CD4-positive, alpha-beta T cell treated with Interleukin-4 for 4 hours (primary cell): ENCODE results near the gene PIP4K2C.
"Not testable (repeated sequence)": the region's sequence is repeated elsewhere in the genome, so short reads cannot be mapped to it uniquely, and the experiment has no call there.

Source experiments
- DNase-seq: peaks from one replicate; pipeline ENCODE4 v3.0.0-alpha.2; 2020

Gene PIP4K2C

GRCh38 chr12:57623811-57624390, 32.9 kb downstream of the PIP4K2C start:
- no peak for DNase-seq

DNA sequence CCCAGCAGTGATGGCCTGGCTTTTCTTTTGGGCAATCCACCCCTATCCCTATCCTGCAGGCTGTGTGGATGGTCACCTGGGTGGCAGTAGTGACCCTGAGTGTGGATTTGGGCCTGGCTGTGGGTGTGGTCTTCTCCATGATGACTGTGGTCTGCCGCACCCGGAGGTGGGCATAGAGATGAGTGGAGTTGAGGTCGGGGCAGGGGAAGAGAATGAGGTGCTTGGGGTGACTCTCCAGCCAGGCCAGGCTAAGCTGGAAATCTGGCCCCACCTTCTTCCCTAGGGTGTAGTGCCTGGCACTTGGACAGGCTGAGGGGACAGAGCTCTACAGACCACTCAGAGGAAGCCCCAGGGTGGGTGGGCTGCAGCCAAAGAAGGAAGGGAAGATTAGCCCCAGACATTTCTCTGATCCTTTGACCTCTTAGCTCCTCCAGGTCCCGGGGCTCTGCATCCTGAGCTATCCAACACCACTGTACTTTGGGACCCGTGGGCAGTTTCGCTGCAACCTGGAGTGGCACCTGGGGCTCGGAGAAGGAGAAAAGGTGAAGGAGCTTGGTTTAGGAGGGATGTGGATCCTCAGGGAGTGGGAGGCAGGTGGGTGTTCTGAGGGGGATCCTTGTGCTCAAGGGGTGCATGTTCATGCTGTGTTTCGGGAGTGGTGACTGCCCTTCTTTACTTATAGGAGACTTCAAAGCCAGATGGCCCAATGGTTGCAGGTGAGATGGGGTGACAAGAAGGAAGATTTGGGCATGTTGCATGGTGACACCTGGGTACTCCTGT, 33.6 kb downstream of the PIP4K2C start:
- no peak for DNase-seq

- no peak for DNase-seq
These were observed 34.5 kb downstream of the PIP4K2C start for GRCh38 chr12:57625261-57626032.

- no peak for DNase-seq
These were observed 35.3 kb downstream of the PIP4K2C start for GRCh38 chr12:57626111-57626920.

GRCh38 chr12:57626921-57627445, 36.0 kb downstream of the PIP4K2C start:
- no peak for DNase-seq

GRCh38 chr12:57627501-57628279, 36.7 kb downstream of the PIP4K2C start:
- no peak for DNase-seq

DNA sequence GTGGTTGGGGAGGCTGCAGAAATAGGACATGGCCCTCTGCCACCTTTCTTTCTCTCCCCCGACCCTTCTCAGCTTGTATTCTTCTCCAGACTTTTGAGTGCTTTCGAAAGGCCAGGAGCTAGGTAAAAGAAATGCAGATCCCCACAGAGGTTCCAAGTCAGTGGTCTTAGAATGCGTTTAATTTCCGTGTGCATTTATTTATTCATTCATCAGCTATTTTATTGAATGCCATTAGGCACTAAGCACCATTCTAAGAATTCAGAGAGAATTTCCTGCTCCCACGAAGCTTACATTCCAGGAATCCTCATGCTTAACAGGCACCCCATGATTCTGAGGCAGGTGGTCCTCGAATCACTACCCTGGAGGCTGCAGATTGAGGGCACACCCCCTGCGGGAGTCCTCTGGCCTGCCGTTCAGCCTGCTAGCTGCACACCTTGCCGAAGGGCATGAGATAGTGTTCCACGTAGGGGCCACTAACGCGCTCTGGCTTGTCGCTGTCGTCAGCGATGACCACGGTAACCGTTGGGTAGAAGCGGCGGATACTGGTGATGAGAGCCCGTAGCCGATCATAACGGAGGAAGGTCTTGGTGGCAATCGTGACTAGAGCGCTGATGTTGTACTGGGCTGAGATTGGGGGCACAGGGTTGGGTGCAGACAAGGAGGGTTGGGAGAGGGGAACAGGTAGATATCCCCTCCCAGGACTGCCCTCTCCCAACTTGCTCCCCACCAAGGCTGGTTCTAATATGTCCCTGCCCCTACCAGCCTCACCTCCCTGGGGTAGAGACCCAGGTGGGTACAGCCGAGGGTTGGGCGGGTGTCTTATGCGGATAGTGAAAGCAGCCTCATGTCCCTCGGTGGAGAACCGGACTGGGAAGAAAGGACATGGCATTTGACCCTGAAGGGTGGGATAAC, 37.5 kb downstream of the PIP4K2C start:
- DNase-seq, result no peak

DNA sequence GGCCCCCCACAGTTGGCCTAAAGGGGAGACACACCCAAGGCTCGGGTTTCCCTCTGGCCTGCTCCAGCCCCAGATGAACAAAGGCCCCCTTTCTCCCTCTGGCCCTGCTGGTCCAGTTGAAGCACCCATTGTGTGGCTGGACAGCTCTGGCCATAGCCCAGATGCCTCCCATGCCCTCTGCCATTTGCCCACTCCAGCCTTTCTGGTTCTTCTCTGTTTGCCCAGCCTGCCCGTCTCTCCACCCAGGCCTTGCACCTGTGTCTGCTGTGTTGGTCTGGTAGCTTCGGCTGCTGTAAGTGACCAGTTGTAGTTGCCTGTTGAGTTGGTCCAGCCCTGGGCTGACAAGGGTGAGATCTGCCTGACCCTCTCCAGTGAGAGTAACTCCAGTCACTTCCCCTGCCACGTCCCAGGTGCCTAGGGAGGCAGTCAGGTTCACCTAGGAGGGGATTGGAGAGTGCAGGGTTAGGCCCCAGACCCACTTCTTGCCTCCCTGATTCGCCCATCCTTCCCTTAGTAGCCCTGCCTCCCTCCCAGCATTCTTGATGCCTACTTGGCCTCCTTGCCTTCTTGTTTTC, 39.0 kb downstream of the PIP4K2C start:
- DNase-seq, result no peak

DNA sequence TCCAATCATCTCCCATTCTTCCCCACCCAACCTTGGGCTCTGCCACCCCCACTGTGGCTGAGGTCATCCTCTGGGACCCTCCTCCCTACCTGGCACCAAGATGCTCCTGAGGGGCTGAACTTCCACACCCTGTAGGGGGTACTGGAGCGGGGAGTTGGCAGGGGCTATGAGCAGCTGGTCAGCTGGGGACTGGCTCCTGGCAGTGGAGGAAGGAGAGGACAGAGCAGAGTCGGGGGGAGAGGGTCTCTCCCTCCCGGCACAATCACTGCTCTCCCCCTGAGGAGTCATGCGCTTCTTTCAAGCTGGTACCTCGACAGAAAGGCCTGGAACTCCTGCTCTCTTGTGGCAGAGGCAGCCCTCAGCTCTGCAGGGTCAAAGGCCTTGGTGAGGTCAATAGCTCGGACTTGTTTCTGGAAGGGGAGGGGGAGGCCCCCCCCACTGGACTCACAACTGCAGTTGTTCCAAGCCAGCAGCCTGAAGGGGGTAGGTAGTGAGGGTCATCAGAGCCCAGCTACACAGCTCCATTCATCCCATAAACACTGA, 40.0 kb downstream of the PIP4K2C start:
- no peak for DNase-seq

- no peak for DNase-seq
These were observed 40.6 kb downstream of the PIP4K2C start for GRCh38 chr12:57631566-57632072.

- no peak for DNase-seq
These were observed 41.3 kb downstream of the PIP4K2C start for GRCh38 chr12:57632073-57632957.

DNA sequence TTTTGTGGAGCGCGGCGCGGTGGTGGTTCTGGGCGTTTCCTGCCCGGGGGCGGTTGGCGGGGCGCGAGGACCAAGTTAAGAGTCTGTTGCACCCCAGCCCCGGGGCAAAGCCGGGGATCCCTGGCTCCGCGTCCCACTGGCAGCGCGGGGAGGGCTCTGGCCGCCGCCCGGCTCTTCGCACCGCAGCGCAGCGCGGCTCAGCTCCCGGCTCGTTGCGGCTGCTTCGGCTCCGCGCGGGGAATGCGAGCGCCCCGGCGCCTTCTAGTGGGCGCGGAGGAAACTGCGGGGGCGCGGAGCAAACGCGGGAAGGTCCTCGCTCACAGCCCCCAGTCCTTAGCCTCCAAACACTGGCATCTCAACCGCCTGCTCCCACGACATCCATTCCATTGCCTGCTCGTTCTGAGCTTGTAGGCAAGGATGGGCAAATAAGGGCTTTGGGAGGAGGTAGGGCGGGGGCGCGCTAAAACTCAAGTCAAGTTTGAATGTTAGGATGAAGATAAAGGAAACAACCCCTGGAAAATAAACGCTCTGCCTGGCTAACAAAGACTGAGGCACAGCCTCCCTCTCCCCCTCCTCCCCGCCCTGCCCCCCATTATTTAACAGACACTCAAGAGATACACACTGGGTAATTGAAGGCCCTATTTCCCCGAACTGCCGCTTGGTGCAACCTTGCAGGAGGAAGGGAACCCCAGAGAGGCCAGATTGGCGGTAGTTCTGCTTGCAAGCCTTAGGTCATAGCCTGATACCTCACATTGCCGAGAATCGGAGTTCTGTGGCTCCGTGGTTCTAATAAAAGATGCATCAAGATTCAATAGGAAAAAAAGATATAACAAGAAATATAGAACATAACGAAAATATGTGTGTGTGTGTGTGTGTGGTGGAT, 42.2 kb downstream of the PIP4K2C start, which contains the start of gene B4GALNT1:
TSS of gene B4GALNT1 (minus strand) at position 244 of the 883 bp plus-strand sequence. CDS start 1,069 bp downstream, outside the sequence.
- DNase-seq, result peak; percentile 50

GRCh38 chr12:57636731-57637130, 45.7 kb downstream of the PIP4K2C start:
- not testable (repeated sequence) for DNase-seq

DNA sequence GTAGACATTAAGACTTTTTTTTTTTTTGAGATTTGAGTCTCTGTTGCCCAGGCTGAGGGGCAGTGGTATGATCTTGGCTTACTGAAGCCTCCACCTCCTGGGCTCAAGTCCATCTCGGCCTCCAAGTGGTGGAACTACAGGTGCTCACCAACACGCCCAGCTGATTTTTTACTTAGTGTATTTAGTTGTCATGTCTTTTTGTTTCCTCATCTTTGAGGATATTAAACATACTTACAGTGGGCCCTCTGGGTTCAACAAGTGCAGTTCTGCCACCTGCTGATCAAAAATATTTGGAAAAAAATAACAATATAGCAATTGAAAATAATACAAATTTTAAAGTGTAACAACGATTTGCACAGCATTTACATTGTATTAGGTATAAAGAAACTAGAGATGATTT, 46.4 kb downstream of the PIP4K2C start:
- DNase-seq, result no peak

GRCh38 chr12:57638096-57638495, 47.1 kb downstream of the PIP4K2C start:
- DNase-seq, result no peak

DNA sequence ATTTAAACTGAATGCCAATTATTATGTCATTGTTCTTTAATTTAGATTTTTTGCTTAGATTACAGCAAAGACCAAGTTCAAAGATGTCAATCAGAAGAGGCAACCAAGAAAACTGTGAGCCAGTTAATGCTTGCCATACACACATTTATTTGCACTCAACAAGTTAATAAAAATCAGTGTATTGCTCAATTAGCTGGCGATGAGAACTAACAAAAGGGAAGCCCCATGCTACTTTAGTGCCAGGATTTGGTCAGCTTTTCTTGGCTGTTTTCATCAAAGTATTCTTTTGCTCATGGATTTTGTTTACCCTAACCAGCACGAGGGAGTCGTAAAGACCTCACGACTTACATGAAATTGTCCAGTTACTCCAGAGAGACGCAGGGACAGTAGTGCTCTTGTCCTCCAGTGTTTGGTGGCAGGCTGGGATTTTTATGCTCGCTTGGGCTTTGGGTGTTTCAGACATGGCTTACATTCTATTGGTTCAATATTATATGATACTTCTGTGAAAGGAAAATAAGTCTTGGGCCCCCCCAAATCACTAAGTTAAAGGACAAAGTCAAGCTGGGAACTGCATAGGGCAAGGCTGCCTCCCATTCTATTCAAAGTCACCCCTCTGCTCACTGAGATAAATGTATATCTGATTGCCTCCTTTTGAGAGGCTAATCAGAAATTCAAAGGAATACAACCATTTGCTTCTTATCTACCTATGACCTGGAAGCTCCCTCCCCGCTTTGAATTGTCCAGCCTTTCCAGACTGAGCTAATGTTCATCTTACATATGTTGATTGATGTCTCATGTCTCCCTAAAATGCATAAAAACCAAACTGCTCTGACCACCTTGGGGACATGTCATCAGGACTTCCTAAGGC, 49.4 kb downstream of the PIP4K2C start:
- no peak for DNase-seq
